Measurements from ENCODE around the gene CLIP2. TPM values are rescaled to one million over a fixed set of nuclear protein-coding genes. Genes with fewer than 3 reads are reported as not detected.
"Not testable (repeated sequence)": the region's sequence is repeated elsewhere in the genome, so short reads cannot be mapped to it uniquely, and the experiment has no call there.

Gene CLIP2
- total RNA-seq, 4 donors from 2014 or later = 9.6 to 23.3 (median 16.4) TPM

DNA sequence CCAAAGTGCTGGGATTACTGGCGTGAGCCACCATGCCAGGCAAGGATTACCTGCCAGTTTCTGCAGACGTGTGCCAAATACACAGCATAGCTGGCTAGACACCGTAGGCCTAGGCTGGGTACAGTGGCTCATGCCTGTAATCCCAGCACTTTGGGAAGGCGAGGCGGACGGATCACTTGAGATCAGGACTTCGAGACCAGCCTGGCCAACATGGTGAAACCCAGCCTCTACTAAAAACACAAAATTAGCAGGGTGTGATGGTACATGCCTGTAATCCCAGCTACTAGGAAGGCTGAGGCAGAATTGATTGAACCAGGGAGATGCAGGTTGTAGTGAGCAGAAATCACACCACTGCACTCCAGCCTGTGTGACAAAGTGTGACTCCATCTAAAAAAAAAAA lies 35.9 kb upstream of the CLIP2 start:
- TF ChIP-seq, protein P1, sequence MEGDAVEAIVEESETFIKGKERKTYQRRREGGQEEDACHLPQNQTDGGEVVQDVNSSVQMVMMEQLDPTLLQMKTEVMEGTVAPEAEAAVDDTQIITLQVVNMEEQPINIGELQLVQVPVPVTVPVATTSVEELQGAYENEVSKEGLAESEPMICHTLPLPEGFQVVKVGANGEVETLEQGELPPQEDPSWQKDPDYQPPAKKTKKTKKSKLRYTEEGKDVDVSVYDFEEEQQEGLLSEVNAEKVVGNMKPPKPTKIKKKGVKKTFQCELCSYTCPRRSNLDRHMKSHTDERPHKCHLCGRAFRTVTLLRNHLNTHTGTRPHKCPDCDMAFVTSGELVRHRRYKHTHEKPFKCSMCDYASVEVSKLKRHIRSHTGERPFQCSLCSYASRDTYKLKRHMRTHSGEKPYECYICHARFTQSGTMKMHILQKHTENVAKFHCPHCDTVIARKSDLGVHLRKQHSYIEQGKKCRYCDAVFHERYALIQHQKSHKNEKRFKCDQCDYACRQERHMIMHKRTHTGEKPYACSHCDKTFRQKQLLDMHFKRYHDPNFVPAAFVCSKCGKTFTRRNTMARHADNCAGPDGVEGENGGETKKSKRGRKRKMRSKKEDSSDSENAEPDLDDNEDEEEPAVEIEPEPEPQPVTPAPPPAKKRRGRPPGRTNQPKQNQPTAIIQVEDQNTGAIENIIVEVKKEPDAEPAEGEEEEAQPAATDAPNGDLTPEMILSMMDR (IDR thresholded peaks at IDR 0.05) = no peak
- no peak for DNase-seq (ENCODE audit: low spot score)
- no peak for ATAC-seq (ENCODE audit: low FRiP score)

GRCh38 chr7:74253835-74254128 lies 35.4 kb upstream of the CLIP2 start:
- peak; percentile 21 for ATAC-seq (ENCODE audit: low FRiP score)
- TF ChIP-seq, protein P1 (IDR thresholded peaks at IDR 0.05) = no peak
- no peak for DNase-seq (ENCODE audit: low spot score)

- DNase-seq (ENCODE audit: low spot score) (peak; percentile 88), ATAC-seq (ENCODE audit: low FRiP score) (peak; percentile 98)
- TF ChIP-seq, protein P1 (IDR thresholded peaks at IDR 0.05) = peak in 1 of 3 donors; percentile 8
These were observed 34.9 kb upstream of the CLIP2 start, which contains the start of gene RFC2 for GRCh38 chr7:74254129-74254857. Gene RFC2, minus strand, starts transcription at chr7:74254399. Its CDS starts 16 bp downstream, at chr7:74254383.

DNA sequence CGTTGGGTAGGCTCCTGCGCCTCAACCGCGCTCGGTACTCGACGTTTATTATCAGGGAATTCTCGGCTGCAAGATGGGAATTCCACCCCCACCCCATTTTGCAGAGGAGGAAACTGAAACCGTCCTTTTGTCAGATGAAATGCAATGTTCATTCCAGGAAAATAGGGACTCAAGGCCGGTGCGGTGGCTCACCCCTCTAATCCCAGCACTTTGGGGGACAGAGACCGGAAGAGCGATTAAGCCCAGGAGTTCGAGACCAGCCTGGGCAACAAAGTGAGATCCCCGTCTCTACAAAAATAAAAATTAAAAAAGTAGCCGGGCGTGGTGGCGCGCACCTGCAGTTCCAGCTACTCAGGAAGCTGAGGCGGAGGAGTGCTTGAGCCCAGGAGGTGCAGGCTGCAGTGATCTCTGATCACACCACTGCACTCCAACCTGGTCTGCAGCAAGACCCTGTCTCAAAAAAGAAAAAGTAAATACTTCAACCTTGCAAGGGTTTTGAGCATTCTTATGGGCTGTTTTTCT lies 34.3 kb upstream of the CLIP2 start:
- TF ChIP-seq, protein P1 (IDR thresholded peaks at IDR 0.05) = no peak
- ATAC-seq (ENCODE audit: low FRiP score) (no peak), DNase-seq (ENCODE audit: low spot score) (no peak)

- not testable (repeated sequence) for DNase-seq (ENCODE audit: low spot score); ATAC-seq (ENCODE audit: low FRiP score)
These were observed 33.7 kb upstream of the CLIP2 start for GRCh38 chr7:74255461-74255860.

DNA sequence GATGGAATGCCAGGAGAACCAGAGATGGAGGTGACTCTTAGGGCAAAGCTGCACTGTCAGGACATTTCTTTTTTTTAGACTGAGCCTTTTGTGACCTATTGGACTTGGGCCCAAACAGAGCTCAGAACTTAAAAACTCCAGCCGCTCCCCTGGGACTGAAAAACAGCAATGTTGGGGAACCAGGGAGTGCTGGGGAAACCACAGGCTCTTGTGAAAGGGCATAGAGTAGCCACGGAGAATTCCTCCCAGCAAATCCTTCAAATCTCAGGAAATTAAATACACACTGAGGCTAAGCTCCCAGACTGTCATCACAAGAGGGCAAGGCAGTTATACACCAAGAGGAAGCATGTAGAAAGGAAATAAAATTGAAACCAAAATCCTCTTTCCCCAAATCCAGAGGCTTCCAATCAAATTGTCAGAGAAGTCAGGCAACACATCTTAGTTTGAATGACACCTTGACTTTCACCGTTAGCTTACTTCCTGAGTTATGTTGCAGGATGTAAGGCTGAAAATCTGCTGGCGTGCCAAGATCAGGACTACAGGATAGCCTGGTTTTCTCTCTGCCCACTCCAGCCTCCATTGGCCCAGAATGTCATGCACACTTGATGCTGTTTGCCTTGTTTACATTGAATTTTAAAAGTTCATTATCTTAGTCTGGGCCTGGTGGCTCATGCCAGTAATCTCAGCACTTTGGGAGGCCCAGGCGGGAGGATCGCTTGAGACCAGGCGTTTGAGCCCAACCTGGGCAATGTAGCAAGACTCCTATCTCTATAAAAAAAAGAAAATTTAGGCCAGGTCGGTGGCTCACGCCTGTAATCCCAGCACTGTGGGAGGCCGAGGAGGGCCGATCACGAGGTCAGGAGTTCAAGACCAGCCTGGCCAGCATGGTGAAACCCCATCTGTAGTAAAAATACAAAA lies 32.5 kb upstream of the CLIP2 start:
- ATAC-seq (ENCODE audit: low FRiP score) (no peak), DNase-seq (ENCODE audit: low spot score) (no peak)
- TF ChIP-seq, protein P1 (IDR thresholded peaks at IDR 0.05) = no peak

GRCh38 chr7:74258639-74259038 lies 30.6 kb upstream of the CLIP2 start:
- TF ChIP-seq, protein P1 (IDR thresholded peaks at IDR 0.05) = no peak
- ATAC-seq (ENCODE audit: low FRiP score) (no peak), DNase-seq (ENCODE audit: low spot score) (no peak)

All from omental fat pad (tissue), 4 donors.